Neutrophil (primary cell): ENCODE data around the gene KRTAP10-3.
"Not testable (repeated sequence)": the region's sequence is repeated elsewhere in the genome, so short reads cannot be mapped to it uniquely, and the experiment has no call there.

Source experiments
- H3K27ac ChIP-seq: fragments of 200-600 bp; sonication (generic); 2 replicates; pipeline ENCODE4 v1.5.1; 2016; ENCODE audit warnings: mild to moderate bottlenecking, moderate library complexity
- H3K27me3 ChIP-seq: fragments of 200-600 bp; sonication (generic); 2 replicates; pipeline ENCODE4 v1.6.0; 2016; ENCODE audit warnings: mild to moderate bottlenecking
- H3K36me3 ChIP-seq: fragments of 200-600 bp; sonication (generic); 2 replicates; pipeline ENCODE4 v1.5.1; 2017
- H3K4me1 ChIP-seq, 2 experiments: fragments of 200-600 bp in 1 of 2; sonication (generic) in 1 of 2; 1 replicate in 1 of 2; 2 replicates in 1 of 2; pipeline versions ENCODE4 v1.5.1 to v1.6.1; 2013 to 2016; ENCODE audit warnings: low read depth in 1 of 2, low read length in 1 of 2, mild to moderate bottlenecking in 1 of 2, moderate library complexity in 1 of 2; ENCODE audit not compliant: control insufficient read depth in 1 of 2, insufficient read depth in 1 of 2
- H3K4me3 ChIP-seq, 2 experiments: fragments of 200-600 bp in 1 of 2; sonication (generic) in 1 of 2; 1 replicate in 1 of 2; 2 replicates in 1 of 2; pipeline ENCODE4 v1.5.1; 2013 to 2016; ENCODE audit warnings: low read depth in 1 of 2, low read length in 1 of 2, mild to moderate bottlenecking in 1 of 2, moderate library complexity in 1 of 2
- H3K9me3 ChIP-seq: fragments of 200-600 bp; sonication (generic); 2 replicates; pipeline ENCODE4 v1.5.1; 2016
- TF ChIP-seq, protein P1 (sequence below): fragments of 200-600 bp; sonication (generic); IDR thresholded peaks from 2 replicates; pipeline ENCODE4 v1.5.1; 2016; ENCODE audit warnings: antibody characterized with exemption

The KRTAP10-3 gene

DNA sequence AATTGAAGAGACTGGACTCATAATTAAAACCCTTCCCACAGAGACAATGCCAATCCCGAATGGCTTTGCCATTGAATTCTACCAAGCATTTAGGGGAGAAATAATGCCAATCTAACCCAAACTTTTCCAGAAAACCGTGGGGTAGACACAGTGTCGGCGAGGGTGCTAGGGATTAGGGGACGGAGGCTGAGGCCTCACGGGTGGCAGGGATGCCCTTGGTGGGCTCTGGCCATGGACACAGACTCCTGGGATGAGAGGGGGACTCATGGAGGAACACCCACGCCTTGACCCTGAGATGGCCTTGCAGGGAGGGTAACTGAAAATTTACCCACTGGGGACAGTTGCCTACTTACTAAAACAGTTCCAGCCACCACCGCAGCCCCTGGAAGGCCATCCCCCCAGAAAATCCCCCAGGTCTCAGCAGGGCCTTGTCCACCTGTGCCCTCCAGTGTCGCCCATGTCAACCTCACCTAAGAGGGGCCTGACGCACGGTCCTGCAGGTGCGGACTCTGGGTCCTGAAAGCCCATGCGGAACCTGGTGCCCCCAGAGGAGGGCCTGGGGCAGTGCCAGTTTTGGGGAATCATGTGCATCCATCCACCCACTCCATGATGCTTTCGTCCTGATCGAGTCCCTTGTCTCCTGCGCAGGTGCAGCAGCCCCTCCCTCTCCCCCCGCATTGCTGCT lies 19.9 kb upstream of the KRTAP10-3 start:
- Histone ChIP-seq H3K4me1 (no peaks in the 10 kb centered on the region), H3K36me3 (no peaks in the 10 kb centered on the region), H3K27ac (no peak overlapping the region), H3K4me3 (no peak overlapping the region), H3K9me3 (no peaks in the 10 kb centered on the region), H3K27me3 (peaks cover 29% of the 10 kb centered on the region)
- TF ChIP-seq, protein P1, sequence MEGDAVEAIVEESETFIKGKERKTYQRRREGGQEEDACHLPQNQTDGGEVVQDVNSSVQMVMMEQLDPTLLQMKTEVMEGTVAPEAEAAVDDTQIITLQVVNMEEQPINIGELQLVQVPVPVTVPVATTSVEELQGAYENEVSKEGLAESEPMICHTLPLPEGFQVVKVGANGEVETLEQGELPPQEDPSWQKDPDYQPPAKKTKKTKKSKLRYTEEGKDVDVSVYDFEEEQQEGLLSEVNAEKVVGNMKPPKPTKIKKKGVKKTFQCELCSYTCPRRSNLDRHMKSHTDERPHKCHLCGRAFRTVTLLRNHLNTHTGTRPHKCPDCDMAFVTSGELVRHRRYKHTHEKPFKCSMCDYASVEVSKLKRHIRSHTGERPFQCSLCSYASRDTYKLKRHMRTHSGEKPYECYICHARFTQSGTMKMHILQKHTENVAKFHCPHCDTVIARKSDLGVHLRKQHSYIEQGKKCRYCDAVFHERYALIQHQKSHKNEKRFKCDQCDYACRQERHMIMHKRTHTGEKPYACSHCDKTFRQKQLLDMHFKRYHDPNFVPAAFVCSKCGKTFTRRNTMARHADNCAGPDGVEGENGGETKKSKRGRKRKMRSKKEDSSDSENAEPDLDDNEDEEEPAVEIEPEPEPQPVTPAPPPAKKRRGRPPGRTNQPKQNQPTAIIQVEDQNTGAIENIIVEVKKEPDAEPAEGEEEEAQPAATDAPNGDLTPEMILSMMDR = no peak

DNA sequence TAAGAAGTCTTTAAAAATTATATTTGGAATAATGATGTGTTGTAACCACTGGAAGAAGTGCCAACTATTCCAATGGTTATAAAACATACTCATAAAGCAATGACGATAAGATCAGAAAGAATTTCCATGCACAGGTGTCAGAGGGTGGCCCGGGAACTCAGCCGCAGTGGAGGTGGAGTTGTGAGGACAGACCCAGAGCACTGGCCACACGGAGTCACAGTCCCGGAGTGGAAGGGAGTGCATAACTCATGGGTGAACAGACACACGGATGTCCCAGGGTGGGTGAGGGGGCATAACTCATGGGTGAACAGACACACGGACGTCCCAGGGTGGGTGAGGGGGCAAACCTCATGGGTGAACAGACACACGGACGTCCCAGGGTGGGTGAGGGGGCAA lies 17.4 kb upstream of the KRTAP10-3 start:
- H3K27me3 ChIP-seq = peaks cover 29% of the 10 kb centered on the region
- no peak overlapping the region for H3K4me3 ChIP-seq
- H3K4me1 ChIP-seq = no peaks in the 10 kb centered on the region
- no peaks in the 10 kb centered on the region for H3K36me3 ChIP-seq
- no peaks in the 10 kb centered on the region for H3K9me3 ChIP-seq
- TF ChIP-seq, protein P1 = no peak
- H3K27ac ChIP-seq = no peak overlapping the region

DNA sequence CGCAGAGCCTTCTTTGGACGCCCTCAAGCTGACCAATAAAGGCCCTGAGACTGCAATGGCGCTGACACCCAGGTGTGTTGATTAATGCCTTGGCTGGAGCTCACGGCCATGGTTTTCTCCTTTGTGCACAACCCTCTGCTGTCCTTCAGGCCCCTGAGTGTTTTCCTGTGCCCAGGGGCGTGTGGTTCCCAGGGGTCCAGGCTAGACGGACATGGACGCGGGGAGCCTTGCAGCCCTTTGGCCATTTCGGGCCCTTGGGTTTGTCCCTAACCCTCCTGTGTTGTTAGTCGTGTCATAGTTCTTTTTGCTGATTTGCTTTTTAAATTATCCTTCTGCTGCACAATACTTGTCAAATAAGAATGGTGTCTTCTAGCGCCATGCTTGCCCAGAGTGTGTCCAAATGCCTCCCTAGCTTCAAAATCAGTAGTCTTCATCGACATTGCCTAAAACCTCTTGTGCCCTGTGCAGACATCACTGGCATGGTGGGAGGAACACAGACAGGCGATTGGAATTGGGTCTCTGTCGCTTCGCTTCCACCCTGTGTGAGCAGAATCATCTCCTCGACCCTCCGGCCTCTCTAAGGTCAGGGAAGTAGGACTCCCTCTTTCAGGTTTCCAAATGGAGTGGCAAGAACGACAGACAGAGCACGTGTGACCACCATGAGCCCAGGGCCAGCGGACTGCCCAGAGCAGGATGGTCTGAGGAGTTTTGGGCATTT lies 16.9 kb upstream of the KRTAP10-3 start:
- H3K4me3 ChIP-seq = no peak overlapping the region
- no peaks in the 10 kb centered on the region for H3K36me3 ChIP-seq
- H3K4me1 ChIP-seq = no peaks in the 10 kb centered on the region
- H3K27ac ChIP-seq = no peak overlapping the region
- no peaks in the 10 kb centered on the region for H3K9me3 ChIP-seq
- H3K27me3 ChIP-seq = peaks cover 24% of the 10 kb centered on the region
- TF ChIP-seq, protein P1 = no peak

DNA sequence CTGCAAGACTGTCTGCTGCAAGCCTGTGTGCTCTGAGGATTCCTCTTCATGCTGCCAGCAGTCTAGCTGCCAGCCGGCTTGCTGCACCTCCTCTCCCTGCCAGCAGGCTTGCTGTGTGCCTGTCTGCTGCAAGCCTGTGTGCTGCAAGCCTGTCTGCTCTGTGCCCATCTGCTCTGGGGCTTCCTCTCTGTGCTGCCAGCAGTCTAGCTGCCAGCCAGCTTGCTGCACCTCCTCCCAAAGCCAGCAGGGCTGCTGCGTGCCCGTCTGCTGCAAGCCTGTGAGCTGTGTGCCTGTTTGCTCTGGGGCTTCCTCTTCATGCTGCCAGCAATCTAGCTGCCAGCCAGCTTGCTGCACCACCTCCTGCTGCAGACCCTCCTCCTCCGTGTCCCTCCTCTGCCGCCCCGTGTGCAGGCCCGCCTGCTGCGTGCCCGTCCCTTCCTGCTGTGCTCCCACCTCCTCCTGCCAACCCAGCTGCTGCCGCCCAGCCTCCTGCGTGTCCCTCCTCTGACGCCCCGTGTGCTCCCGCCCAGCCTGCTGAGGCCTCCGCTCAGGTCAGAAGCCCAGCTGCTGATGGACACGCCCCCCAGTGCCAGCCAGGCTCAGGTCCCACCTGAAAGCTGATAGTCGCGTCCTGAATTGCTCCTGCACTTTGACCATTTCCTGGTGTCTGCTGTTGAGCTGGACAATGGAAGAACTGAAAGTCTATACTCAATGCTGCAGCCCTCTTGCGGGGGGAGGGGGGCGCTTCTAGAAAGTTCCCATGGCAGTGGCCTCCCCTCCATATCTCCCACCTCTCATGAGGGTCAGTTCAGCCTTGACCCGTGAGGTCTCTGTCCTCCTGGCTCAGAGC lies 16.1 kb upstream of the KRTAP10-3 start:
- Histone ChIP-seq H3K27ac (no peak overlapping the region), H3K27me3 (peaks cover 17% of the 10 kb centered on the region), H3K9me3 (no peaks in the 10 kb centered on the region), H3K4me1 (no peaks in the 10 kb centered on the region), H3K36me3 (no peaks in the 10 kb centered on the region), H3K4me3 (no peak overlapping the region)
- TF ChIP-seq, protein P1 = no peak

DNA sequence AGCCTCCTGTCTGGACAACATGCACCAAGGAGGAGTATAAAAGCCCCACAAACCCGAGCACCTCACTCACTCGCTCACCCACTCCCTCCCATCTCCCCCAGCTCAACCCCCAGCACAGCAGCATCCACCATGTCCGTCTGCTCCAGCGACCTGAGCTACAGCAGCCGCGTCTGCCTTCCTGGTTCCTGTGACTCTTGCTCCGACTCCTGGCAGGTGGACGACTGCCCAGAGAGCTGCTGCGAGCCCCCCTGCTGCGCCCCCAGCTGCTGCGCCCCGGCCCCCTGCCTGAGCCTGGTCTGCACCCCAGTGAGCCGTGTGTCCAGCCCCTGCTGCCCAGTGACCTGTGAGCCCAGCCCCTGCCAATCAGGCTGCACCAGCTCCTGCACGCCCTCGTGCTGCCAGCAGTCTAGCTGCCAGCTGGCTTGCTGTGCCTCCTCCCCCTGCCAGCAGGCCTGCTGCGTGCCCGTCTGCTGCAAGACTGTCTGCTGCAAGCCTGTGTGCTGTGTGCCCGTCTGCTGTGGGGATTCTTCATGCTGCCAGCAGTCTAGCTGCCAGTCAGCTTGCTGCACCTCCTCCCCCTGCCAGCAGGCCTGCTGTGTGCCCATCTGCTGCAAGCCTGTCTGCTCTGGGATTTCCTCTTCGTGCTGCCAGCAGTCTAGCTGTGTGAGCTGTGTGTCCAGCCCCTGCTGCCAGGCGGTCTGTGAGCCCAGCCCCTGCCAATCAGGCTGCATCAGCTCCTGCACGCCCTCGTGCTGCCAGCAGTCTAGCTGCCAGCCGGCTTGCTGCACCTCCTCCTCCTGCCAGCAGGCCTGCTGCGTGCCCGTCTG lies 15.2 kb upstream of the KRTAP10-3 start, which contains the start of gene KRTAP10-4:
KRTAP10-4 (plus strand) TSS at position 100 of the 827 bp plus-strand sequence; CDS start at position 130, 30 bp downstream.
- H3K4me1 ChIP-seq, H3K9me3 ChIP-seq, H3K4me3 ChIP-seq, H3K27ac ChIP-seq, H3K36me3 ChIP-seq: not testable (repeated sequence)
- peaks cover 17% of the 10 kb centered on the region for H3K27me3 ChIP-seq
